Caco-2 (cell line): ENCODE data around the gene RLF. TPM values are rescaled to one million over a fixed set of nuclear protein-coding genes. Genes with fewer than 3 reads are reported as not detected.

Experiments
- BruUV-seq: library from RNA; stranded (reverse); fragments of 400-500 nt; replicated peaks from 2 replicates; lab custom pipeline; 2021; lab: Mats Ljungman, UMichigan
- CTCF ChIA-PET: fragments of 300-600 bp; sonication (Branson Sonifier 250); formaldehyde crosslinking; loops from one replicate; lab custom pipeline; 2022; ENCODE audit warnings: antibody characterized with exemption; lab: Charles Lee
- POLR2A ChIA-PET: fragments of 300-600 bp; sonication (Branson Sonifier 250); formaldehyde crosslinking; loops from one replicate; lab custom pipeline; 2022; ENCODE audit warnings: antibody characterized with exemption; lab: Charles Lee
- DNase-seq, 2 experiments: peaks; one replicate each; pipeline versions ENCODE4 v3.0.0 to v3.0.0-alpha.2; 2020 to 2022
- H3K27me3 ChIP-seq: replicated peaks from 2 replicates; pipeline ENCODE4 v1.6.0; 2011; ENCODE audit warnings: low read length; ENCODE audit not compliant: control insufficient read depth, insufficient read depth
- H3K36me3 ChIP-seq: 2 replicates; pipeline ENCODE4 v1.5.1; 2011; ENCODE audit warnings: low read length; ENCODE audit not compliant: control insufficient read depth, insufficient read depth
- H3K4me1 ChIP-seq: fragments of 250-450 bp; sonication (Bioruptor Pico); 2 replicates; pipeline ENCODE4 v1.5.1; 2020; ENCODE audit warnings: mild to moderate bottlenecking
- H3K4me3 ChIP-seq: 2 replicates; pipeline ENCODE4 v1.5.1; 2011; ENCODE audit warnings: low read depth, mild to moderate bottlenecking, control low read depth, low read length
- H3K9me3 ChIP-seq: fragments of 250-450 bp; sonication (Bioruptor Pico); 2 replicates; pipeline ENCODE4 v1.5.1; 2020; ENCODE audit warnings: mild to moderate bottlenecking, moderate library complexity
- H3K27ac Mint-ChIP-seq: one replicate; pipeline ENCODE4 v1.8.0; 2022; ENCODE audit warnings: mixed read lengths; ENCODE audit not compliant: unreplicated experiment
- H3K27me3 Mint-ChIP-seq: one replicate; pipeline ENCODE4 v1.8.0; 2022; ENCODE audit warnings: mixed read lengths; ENCODE audit not compliant: insufficient read depth, unreplicated experiment
- H3K36me3 Mint-ChIP-seq: one replicate; pipeline ENCODE4 v1.8.0; 2022; ENCODE audit warnings: mild to moderate bottlenecking, mixed read lengths; ENCODE audit not compliant: insufficient read depth, unreplicated experiment
- H3K4me1 Mint-ChIP-seq: one replicate; pipeline ENCODE4 v1.8.0; 2022; ENCODE audit warnings: low read depth, mixed read lengths; ENCODE audit not compliant: unreplicated experiment
- H3K4me3 Mint-ChIP-seq: one replicate; pipeline ENCODE4 v1.8.0; 2022; ENCODE audit warnings: mild to moderate bottlenecking, moderate library complexity, mixed read lengths; ENCODE audit not compliant: unreplicated experiment
- H3K9me3 Mint-ChIP-seq: one replicate; pipeline ENCODE4 v1.8.0; 2022; ENCODE audit warnings: mixed read lengths; ENCODE audit not compliant: unreplicated experiment
- intact Hi-C: fragments of 100-400 bp; cut with micrococcal nuclease; formaldehyde crosslinking; loops from one replicate; pipeline ENCODE4 v1.10.0; 2022; ENCODE audit not compliant: unreplicated experiment
- total RNA-seq: library from RNA; stranded (reverse); gene quantifications from 2 replicates; pipeline ENCODE4 v1.2.3, GENCODE V29; 2022
- TF ChIP-seq, protein P1 (sequence below), 2 experiments: fragments of 200-600 bp in 1 of 2; IDR thresholded peaks; 1 replicate in 1 of 2; 2 replicates in 1 of 2; pipeline versions ENCODE4 v1.5.1 to v1.8.0; 2011 to 2022; ENCODE audit warnings: antibody characterized with exemption in 1 of 2, control low read depth in 1 of 2, inconsistent platforms in 1 of 2, low read depth in 1 of 2, low read length in 1 of 2, mild to moderate bottlenecking in 1 of 2, moderate library complexity in 1 of 2; ENCODE audit not compliant: insufficient read depth in 1 of 2, severe bottlenecking in 1 of 2, unreplicated experiment in 1 of 2

Gene RLF
- total RNA-seq, 1 experiment from 2014 or later: 11.6 TPM

DNA sequence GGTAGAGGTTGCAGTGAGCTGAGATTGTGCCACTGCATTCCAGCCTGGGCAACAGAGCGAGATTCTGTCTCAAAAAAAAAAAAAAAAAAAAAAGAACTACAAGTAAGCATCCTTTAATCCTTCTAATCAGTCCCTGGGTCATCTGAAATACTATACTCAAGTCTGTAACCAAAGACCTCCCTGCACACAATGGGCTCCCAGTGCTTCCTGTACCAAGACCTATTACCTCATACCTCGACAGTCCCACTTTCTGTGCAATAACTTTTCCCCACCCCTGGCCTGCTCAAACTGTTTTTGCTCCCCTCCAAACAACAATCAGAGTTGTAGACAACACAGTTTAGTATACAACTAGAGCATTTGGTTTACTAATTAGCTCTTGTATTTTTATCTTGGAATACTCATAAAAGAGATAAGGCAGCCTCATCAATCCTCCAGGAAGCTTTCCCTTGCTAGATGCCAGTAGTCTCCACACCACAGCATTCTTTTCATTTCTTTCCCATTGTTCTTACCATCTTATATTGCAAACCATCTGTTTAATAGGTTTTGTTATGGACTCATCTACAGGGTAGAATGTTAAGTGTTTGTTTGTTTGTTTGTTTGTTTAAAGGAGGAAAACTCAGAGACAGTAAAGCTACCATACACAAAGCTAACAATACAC is 19.2 kb upstream of the RLF start:
- Mint-ChIP-seq H3K27me3 (no peaks in the 10 kb centered on the region), H3K36me3 (peaks cover 15% of the 10 kb centered on the region), H3K4me3 (no peak overlapping the region), H3K27ac (peak overlapping the region; percentile 55), H3K4me1 (peaks cover 19% of the 10 kb centered on the region), H3K9me3 (peaks cover 15% of the 10 kb centered on the region)
- ChIA-PET CTCF (interaction anchor here (2.6 kb wide), 1 partner anchor 197 kb away, joined by 29 read pairs; no protein-coding TSS in a partner anchor), POLR2A (no interaction called here)
- Histone ChIP-seq H3K36me3 (no peaks in the 10 kb centered on the region), H3K9me3 (peaks cover 10% of the 10 kb centered on the region; the same call in 1 of the 2 replicates), H3K4me3 (no peak overlapping the region), H3K4me1 (peaks cover 13% of the 10 kb centered on the region), H3K27me3 (no peaks in the 10 kb centered on the region)
- no peak for DNase-seq
- BruUV-seq: no TSS peak
- intact Hi-C loops: loop anchor here (10.0 kb wide), 1 partner anchor 57 kb away; no protein-coding TSS in a partner anchor
- TF ChIP-seq, protein P1, sequence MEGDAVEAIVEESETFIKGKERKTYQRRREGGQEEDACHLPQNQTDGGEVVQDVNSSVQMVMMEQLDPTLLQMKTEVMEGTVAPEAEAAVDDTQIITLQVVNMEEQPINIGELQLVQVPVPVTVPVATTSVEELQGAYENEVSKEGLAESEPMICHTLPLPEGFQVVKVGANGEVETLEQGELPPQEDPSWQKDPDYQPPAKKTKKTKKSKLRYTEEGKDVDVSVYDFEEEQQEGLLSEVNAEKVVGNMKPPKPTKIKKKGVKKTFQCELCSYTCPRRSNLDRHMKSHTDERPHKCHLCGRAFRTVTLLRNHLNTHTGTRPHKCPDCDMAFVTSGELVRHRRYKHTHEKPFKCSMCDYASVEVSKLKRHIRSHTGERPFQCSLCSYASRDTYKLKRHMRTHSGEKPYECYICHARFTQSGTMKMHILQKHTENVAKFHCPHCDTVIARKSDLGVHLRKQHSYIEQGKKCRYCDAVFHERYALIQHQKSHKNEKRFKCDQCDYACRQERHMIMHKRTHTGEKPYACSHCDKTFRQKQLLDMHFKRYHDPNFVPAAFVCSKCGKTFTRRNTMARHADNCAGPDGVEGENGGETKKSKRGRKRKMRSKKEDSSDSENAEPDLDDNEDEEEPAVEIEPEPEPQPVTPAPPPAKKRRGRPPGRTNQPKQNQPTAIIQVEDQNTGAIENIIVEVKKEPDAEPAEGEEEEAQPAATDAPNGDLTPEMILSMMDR (IDR thresholded peaks at IDR 0.05; ENCODE audit: insufficient read depth in 1 of 2, low read depth in 1 of 2, low read length in 1 of 2, severe bottlenecking in 1 of 2, unreplicated experiment in 1 of 2): no peak

DNA sequence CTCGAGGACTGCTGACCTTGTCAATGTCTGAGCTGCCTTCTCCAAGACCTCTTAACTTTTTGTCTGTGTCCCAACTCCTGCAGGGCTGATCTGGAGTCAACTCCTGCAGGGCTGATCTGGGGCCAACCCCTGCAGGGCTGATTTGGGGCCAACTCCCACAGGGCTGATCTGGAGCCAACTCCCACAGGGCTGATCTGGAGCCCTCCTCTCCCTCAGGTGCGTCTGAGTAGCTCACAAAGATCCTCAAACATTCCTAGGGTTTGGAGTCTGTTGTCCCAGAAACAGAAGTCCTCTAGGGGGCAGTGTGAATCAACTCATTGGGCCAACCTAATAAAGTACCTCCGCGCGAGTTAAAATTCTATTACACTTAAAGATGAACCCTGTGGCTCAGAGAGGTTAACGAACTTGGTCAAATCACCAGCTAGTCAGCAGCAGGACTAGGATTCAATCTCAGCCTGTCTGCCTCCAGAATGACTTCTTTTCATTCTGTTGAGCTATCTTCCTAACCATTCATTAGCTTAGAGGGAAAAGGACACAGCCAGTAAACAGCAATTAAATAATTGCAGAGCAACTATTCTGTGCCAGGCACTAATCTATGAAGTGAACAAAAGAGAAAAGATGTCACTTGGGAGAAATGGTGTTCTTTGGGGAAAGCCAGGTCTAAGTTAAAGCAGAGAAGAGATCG is 17.2 kb upstream of the RLF start:
- TF ChIP-seq, protein P1 (IDR thresholded peaks at IDR 0.05; ENCODE audit: insufficient read depth in 1 of 2, low read depth in 1 of 2, low read length in 1 of 2, severe bottlenecking in 1 of 2, unreplicated experiment in 1 of 2): peak; percentile 19 to 67
- peak; percentile 52 to 70 for DNase-seq
- CTCF ChIA-PET: interaction anchor here (0.6 to 2.6 kb wide), 17 partner anchors 9 to 294 kb away, joined by 3 to 29 read pairs (median 4); partner anchors contain the start of genes COL9A2 and TMCO2
- Histone ChIP-seq H3K36me3 (no peaks in the 10 kb centered on the region), H3K4me3 (no peak overlapping the region), H3K9me3 (peaks cover 7% of the 10 kb centered on the region; the same call in 1 of the 2 replicates), H3K27me3 (no peaks in the 10 kb centered on the region), H3K4me1 (peaks cover 13% of the 10 kb centered on the region)
- peak overlapping the region; percentile 41 for H3K4me3 Mint-ChIP-seq
- POLR2A ChIA-PET: no interaction called here
- peak overlapping the region; percentile 71 for H3K27ac Mint-ChIP-seq
- H3K36me3 Mint-ChIP-seq: peaks cover 15% of the 10 kb centered on the region
- H3K4me1 Mint-ChIP-seq: peaks cover 19% of the 10 kb centered on the region
- BruUV-seq: no TSS peak
- intact Hi-C loops: loop anchor here (1.0 to 10.0 kb wide), 3 partner anchors 59 to 260 kb away; no protein-coding TSS in a partner anchor
- peaks cover 12% of the 10 kb centered on the region for H3K9me3 Mint-ChIP-seq
- H3K27me3 Mint-ChIP-seq: no peaks in the 10 kb centered on the region

DNA sequence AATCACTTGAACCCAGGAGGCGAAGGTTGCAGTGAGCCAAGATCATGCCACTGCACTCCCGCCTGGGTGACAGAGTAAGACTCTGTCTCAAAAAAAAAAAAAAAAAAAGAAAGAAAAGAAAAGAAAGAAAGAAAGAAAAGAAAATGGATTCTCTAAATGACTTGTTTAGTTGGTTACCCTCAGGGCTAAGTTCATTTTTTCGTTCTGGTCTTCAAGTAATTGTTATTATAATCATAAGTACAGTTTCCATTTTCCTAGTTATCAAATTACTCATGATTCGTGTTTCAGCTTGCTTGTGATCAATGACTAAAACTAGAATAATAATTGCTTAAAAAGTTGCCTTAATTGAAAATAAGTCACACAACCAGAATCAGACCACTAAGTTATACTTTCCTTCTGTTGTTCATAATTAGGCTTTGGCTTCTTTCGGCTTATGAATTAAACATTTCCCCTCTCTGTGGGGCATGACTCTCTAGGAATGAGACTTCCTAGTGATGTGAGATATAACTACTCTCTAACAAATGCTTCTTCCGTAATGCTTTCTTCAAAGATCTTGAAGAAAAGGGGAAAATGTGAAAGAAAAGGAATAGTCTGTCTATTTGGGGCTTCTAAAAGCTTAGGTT is 9.6 kb upstream of the RLF start:
- no peak for DNase-seq
- H3K4me3 Mint-ChIP-seq: no peak overlapping the region
- Histone ChIP-seq H3K4me1 (no peaks in the 10 kb centered on the region), H3K27me3 (no peaks in the 10 kb centered on the region), H3K4me3 (no peak overlapping the region), H3K36me3 (no peaks in the 10 kb centered on the region), H3K9me3 (no peaks in the 10 kb centered on the region)
- intact Hi-C loops: no loop called here
- CTCF ChIA-PET: interaction anchor here (0.6 to 2.6 kb wide), 5 partner anchors 10 to 187 kb away, joined by 3 to 18 read pairs (median 4); partner anchors contain the start of gene RLF
- H3K27ac Mint-ChIP-seq: no peak overlapping the region
- no TSS peak for BruUV-seq
- no peaks in the 10 kb centered on the region for H3K9me3 Mint-ChIP-seq
- no peaks in the 10 kb centered on the region for H3K36me3 Mint-ChIP-seq
- no peaks in the 10 kb centered on the region for H3K4me1 Mint-ChIP-seq
- POLR2A ChIA-PET: no interaction called here
- TF ChIP-seq, protein P1 (IDR thresholded peaks at IDR 0.05; ENCODE audit: insufficient read depth in 1 of 2, low read depth in 1 of 2, low read length in 1 of 2, severe bottlenecking in 1 of 2, unreplicated experiment in 1 of 2): no peak
- no peaks in the 10 kb centered on the region for H3K27me3 Mint-ChIP-seq
